GM12891 (cell line): ENCODE data around the gene MINK1.

Experiments
- POLR2A ChIP-seq: IDR thresholded peaks from 2 replicates; pipeline ENCODE4 v1.6.1; 2011; ENCODE audit warnings: low read depth, low read length, control low read depth
- POLR2AphosphoS5 ChIP-seq: IDR thresholded peaks from 2 replicates; pipeline ENCODE4 v1.6.1; 2011; ENCODE audit warnings: low read depth, low read length, control low read depth
- TAF1 ChIP-seq: IDR thresholded peaks from 2 replicates; pipeline ENCODE4 v1.6.1; 2011; ENCODE audit warnings: low read depth, low read length, control low read depth

- peak; percentile 39; the same call in 1 of the 2 replicates for TF ChIP-seq POLR2A
- no peak for TF ChIP-seq TAF1
- no peak for TF ChIP-seq POLR2AphosphoS5
These were observed 26.1 kb upstream of the MINK1 start, which contains the start of gene PLD2 for GRCh38 chr17:4806777-4807604.
